Thoracic aorta (tissue), 2 donors: ENCODE measurements around the gene SCARF1. TPM values are rescaled to one million over a fixed set of nuclear protein-coding genes. Genes with fewer than 3 reads are reported as not detected.

Experiments
- ATAC-seq: fragments of 150-250 bp; one replicate; pipeline ENCODE4 v1.8.0; 2017; ENCODE audit warnings: low read depth; ENCODE audit not compliant: insufficient number of reproducible peaks, low FRiP score
- DNase-seq: peaks from one replicate; pipeline ENCODE4 v3.0.0-alpha.2; 2020; ENCODE audit warnings: low spot score
- H3K27ac ChIP-seq, 2 donors: fragments of 200-600 bp; sonication (generic); 1 replicate in 1 of 2; 2 replicates in 1 of 2; pipeline ENCODE4 v1.5.1; 2016; ENCODE audit warnings: mild to moderate bottlenecking in 2 of 2, moderate library complexity in 2 of 2
- H3K27me3 ChIP-seq: fragments of 200-600 bp; sonication (generic); replicated peaks from 2 replicates; pipeline ENCODE4 v1.6.0; 2016; ENCODE audit warnings: mild to moderate bottlenecking; ENCODE audit not compliant: insufficient read depth
- H3K36me3 ChIP-seq: fragments of 200-600 bp; sonication (generic); one replicate; pipeline ENCODE4 v1.5.1; 2016
- H3K4me1 ChIP-seq, 2 donors: fragments of 200-600 bp; sonication (generic); 1 replicate in 1 of 2; 2 replicates in 1 of 2; pipeline versions ENCODE4 v1.5.1 to v1.6.0; 2016; ENCODE audit warnings: low read depth in 2 of 2, mild to moderate bottlenecking in 1 of 2; ENCODE audit not compliant: control insufficient read depth in 1 of 2
- H3K4me3 ChIP-seq: fragments of 200-600 bp; sonication (generic); 2 replicates; pipeline ENCODE4 v1.5.1; 2016; ENCODE audit warnings: mild to moderate bottlenecking
- H3K9me3 ChIP-seq: fragments of 200-600 bp; sonication (generic); 2 replicates; pipeline ENCODE4 v1.5.1; 2016
- total RNA-seq, 2 donors: library from RNA; depleted of rRNA; stranded (reverse); fragments of >200 nt; gene quantifications; one replicate each; pipeline versions ENCODE4 v1.1.0 to v1.2.3, GENCODE V29; 2016
- TF ChIP-seq, protein P1 (sequence below): fragments of 200-600 bp; sonication (generic); IDR thresholded peaks from one replicate; pipeline ENCODE4 v1.5.1; 2019; ENCODE audit warnings: antibody characterized with exemption

Gene SCARF1
- total RNA-seq, 2 donors from 2014 or later, result 17.6 to 19.1 TPM

GRCh38 chr17:1591474-1592090 lies 54.0 kb downstream of the SCARF1 start:
- H3K27ac ChIP-seq, result no peak overlapping the region
- H3K27me3 ChIP-seq, result no peaks in the 10 kb centered on the region
- DNase-seq, result no peak
- ATAC-seq, result no peak
- H3K9me3 ChIP-seq, result no peaks in the 10 kb centered on the region
- H3K4me1 ChIP-seq, result peaks cover 32 to 52% of the 10 kb centered on the region in 2 donors
- TF ChIP-seq, protein P1, sequence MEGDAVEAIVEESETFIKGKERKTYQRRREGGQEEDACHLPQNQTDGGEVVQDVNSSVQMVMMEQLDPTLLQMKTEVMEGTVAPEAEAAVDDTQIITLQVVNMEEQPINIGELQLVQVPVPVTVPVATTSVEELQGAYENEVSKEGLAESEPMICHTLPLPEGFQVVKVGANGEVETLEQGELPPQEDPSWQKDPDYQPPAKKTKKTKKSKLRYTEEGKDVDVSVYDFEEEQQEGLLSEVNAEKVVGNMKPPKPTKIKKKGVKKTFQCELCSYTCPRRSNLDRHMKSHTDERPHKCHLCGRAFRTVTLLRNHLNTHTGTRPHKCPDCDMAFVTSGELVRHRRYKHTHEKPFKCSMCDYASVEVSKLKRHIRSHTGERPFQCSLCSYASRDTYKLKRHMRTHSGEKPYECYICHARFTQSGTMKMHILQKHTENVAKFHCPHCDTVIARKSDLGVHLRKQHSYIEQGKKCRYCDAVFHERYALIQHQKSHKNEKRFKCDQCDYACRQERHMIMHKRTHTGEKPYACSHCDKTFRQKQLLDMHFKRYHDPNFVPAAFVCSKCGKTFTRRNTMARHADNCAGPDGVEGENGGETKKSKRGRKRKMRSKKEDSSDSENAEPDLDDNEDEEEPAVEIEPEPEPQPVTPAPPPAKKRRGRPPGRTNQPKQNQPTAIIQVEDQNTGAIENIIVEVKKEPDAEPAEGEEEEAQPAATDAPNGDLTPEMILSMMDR, result no peak
- H3K4me3 ChIP-seq, result no peak overlapping the region
- no peaks in the 10 kb centered on the region for H3K36me3 ChIP-seq

DNA sequence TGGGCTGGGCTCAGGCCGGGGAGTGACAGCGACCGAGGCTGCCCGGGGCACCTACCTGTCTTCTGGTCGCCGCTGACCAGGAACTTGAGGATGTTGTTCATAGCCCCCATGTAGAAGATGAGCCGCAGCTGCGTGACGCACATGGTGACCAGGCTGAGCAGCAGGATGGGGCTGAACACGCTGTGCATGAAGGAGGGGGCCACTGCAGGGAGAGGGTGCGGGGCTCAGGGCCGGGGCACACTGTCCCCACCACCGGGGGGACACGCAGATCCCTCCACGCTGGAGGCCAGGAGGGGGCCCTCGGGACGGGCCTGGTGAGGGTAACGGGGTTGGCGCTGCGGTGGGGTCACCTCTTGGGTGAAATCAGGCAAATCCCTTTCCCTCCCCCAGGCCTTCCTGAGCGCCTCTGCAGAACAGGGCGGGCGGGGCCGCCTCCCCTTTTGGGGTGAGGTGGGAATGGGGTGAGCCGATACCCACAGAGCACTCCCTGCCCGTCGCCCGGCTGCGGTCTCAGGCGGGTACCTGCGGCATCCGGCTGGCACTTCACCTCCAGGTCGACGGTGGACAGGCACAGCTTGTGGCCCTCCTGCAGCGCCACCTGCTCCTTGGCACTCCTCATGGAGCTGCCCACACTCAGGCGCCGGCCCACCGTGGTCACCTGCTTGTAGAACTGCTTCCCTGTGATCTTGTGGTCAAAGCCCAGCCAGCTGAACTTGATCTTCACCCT lies 54.6 kb downstream of the SCARF1 start:
- Histone ChIP-seq H3K4me1 (peaks cover 32 to 52% of the 10 kb centered on the region in 2 donors), H3K4me3 (peak overlapping the region; percentile 45), H3K9me3 (no peaks in the 10 kb centered on the region), H3K36me3 (no peaks in the 10 kb centered on the region), H3K27ac (peak overlapping the region; percentile 79 to 87), H3K27me3 (no peaks in the 10 kb centered on the region)
- ATAC-seq, result no peak
- TF ChIP-seq, protein P1, result no peak
- no peak for DNase-seq

- Histone ChIP-seq H3K4me3 (peak overlapping the region; percentile 45), H3K36me3 (no peaks in the 10 kb centered on the region), H3K9me3 (no peaks in the 10 kb centered on the region), H3K27ac (peak overlapping the region; percentile 79 to 87), H3K4me1 (peaks cover 32 to 52% of the 10 kb centered on the region in 2 donors), H3K27me3 (no peaks in the 10 kb centered on the region)
- TF ChIP-seq, protein P1, result no peak
- ATAC-seq (peak; percentile 62), DNase-seq (peak; percentile 62)
These were observed 55.3 kb downstream of the SCARF1 start for GRCh38 chr17:1590029-1590746.

DNA sequence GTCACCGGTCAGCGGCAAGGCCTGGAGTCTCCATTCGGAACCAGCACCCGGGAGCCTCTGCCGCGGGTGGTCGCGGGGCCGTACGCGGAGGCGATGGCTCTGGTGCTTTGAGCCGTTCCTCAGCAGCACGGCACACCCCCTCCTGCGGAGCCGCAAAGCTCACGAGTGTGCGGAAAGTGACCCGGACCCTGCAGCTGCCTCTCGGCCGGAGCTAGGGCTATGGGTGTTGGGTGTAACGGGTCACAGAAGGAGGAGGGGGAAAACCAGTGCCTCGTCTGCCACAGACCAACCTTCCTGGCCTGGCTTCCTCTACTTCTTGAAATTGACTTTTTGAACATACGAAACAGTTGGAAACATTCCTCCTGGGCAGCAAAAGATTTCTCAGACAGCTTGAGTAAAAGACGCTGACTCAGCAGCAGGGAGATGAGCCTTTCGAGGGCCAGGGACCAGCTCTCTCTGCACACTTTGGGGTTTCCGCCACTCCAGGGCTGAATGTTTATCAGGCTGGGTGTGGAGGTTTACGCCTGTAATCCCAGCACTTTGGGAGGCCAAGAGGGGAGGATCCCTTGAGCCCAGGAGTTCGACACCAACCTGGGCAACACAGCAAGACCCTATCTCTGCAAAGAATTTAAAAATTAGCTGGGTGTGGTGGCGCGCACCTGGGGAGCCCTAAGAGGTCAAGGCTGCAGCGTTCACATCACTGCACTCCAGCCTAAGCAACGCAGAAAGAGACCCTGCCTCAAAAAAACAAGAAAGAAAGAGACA lies 56.5 kb downstream of the SCARF1 start:
- no peak for ATAC-seq
- Histone ChIP-seq H3K27ac (peak overlapping the region; percentile 79 to 87), H3K36me3 (no peaks in the 10 kb centered on the region), H3K4me1 (peaks cover 32 to 53% of the 10 kb centered on the region in 2 donors), H3K4me3 (no peak overlapping the region), H3K9me3 (no peaks in the 10 kb centered on the region), H3K27me3 (no peaks in the 10 kb centered on the region)
- no peak for DNase-seq
- TF ChIP-seq, protein P1, result no peak
